ENCODE measurements around the gene COQ10B.
"Not testable (repeated sequence)": the region's sequence is repeated elsewhere in the genome, so short reads cannot be mapped to it uniquely, and the experiment has no call there.

COQ10B gene

GRCh38 chr2:197453123-197453913 lies at the start of gene COQ10B:
Gene COQ10B (plus strand): TSS chr2:197453552. CDS start chr2:197453561, 9 bp downstream.
- DNase-seq (ENCODE audit: low read depth), result peak; percentile 98

DNA sequence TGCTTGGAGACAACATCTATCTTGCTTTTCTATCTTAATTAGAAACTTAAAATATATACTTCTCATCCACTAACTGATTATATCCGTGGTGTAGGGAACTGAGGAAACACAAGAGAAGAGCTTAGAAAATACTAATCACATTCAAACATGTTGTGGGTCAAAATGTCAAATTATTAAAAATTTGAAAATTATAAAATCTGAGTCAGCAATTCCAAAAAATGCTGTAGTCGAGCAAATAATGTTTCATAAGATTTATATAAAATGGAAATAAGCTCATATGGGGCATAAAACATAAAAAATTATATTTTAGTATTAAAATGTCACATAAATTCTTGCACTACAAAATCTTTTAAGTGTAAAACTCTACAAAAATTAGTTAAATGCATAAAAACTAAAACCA lies 47.8 kb upstream of the COQ10B start:
- DNase-seq (ENCODE audit: low read depth), result no peak

- no peak for DNase-seq (ENCODE audit: low read depth)
These were observed 39.3 kb upstream of the COQ10B start for GRCh38 chr2:197414039-197414438.

DNA sequence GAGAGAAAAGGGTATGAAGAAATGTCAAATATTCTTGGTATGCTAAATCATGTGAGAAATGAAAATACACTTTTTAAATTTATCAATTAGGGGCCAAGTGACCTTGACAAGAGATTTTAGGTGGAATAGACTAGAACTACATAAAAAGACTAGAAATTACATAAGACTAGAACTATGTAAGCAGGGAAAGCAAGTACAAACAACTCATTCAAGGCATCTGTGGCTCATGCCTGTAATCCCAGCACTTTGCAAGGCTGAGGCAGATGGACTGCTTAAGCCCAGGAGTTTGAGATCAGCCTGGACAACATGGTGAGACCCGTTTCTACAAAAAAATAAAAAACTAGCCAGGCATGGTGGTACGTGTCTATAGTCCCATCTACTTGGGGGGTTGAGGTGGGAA lies 38.8 kb upstream of the COQ10B start:
- no peak for DNase-seq (ENCODE audit: low read depth)

GRCh38 chr2:197416268-197416667 lies 37.1 kb upstream of the COQ10B start:
- no peak for DNase-seq (ENCODE audit: low read depth)

- DNase-seq (ENCODE audit: low read depth), result no peak
These were observed 33.9 kb upstream of the COQ10B start for GRCh38 chr2:197419438-197419837.

GRCh38 chr2:197423307-197423706 lies 30.0 kb upstream of the COQ10B start:
- DNase-seq (ENCODE audit: low read depth), result no peak

DNA sequence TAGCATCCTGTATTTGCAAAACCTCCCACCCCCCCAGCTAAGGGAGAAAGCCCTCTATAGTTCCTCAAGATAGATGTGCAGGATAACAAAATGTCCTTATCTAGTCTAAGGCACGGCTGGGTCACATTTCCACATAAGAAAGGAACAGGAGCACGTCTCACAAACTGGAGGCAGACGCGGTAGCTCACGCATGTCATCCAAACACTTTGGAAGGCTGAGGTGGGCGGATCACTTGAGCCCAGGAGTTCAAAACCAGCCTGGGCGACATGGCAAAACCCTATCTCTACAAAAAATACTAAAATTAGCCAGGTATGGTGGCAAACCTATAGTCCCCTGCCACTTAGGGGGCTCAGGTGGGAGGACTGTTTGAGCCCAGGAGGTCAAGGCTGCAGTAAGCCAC lies 27.8 kb upstream of the COQ10B start:
- no peak for DNase-seq (ENCODE audit: low read depth)

- no peak for DNase-seq (ENCODE audit: low read depth)
These were observed 26.4 kb upstream of the COQ10B start for GRCh38 chr2:197426723-197427603.

- DNase-seq (ENCODE audit: low read depth), result no peak
These were observed 25.4 kb upstream of the COQ10B start for GRCh38 chr2:197427986-197428385.

- no peak for DNase-seq (ENCODE audit: low read depth)
These were observed 21.5 kb upstream of the COQ10B start for GRCh38 chr2:197431858-197432257.

DNA sequence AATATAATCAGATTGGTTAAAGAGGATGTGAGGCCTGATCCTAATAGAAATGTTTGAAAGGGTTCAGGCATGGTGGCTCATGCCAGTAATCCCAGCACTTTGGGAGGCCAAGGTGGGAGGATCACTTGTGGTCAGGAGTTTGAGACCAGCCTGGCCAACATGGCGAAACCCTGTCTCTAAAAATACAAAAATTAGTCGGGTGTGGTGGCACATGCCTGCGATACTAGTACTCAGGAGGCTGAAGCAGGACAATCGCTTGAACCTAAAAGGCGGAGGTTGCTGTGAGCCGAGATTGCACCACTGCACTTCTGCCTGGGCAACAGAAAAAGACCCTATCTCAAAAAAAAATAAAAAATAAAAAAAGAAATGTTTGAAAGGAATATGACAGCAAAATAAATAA lies 20.8 kb upstream of the COQ10B start:
- DNase-seq (ENCODE audit: low read depth), result not testable (repeated sequence)

DNA sequence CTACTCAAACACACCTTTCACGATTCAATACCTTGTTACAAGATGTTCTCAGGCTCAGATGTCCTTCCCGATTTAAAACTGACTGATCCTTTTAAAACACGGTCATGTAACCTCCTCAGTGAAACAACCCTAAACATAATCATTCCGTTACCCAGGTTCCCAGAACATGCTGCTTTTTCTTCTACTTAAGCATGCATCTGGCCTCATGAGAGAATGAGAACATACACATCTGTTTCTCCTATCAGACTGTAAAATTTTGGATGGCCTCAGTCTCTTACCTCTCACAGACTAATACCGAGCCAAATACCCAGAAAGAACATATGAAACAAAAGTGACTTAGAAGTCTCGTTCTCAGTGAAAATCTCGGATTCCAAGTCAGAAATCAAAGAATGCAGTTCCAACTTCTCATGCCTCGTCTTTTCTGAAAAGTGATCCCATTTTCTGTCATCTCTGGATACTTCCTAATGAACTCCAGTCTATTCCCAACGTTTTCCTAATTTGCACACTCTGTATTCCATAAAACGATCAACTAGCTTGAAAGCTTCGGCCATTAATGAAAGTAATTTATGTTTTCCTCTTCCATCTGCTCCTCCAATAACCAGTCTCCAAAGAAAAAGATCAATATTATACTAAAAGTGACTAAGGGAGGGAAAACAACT lies 19.4 kb upstream of the COQ10B start:
- no peak for DNase-seq (ENCODE audit: low read depth)

- DNase-seq (ENCODE audit: low read depth), result peak; percentile 98
These were observed 18.5 kb upstream of the COQ10B start, which contains the start of gene SF3B1 for GRCh38 chr2:197434541-197435513. Gene SF3B1 (minus strand): TSS chr2:197435028. CDS start chr2:197434999, 29 bp downstream.

DNA sequence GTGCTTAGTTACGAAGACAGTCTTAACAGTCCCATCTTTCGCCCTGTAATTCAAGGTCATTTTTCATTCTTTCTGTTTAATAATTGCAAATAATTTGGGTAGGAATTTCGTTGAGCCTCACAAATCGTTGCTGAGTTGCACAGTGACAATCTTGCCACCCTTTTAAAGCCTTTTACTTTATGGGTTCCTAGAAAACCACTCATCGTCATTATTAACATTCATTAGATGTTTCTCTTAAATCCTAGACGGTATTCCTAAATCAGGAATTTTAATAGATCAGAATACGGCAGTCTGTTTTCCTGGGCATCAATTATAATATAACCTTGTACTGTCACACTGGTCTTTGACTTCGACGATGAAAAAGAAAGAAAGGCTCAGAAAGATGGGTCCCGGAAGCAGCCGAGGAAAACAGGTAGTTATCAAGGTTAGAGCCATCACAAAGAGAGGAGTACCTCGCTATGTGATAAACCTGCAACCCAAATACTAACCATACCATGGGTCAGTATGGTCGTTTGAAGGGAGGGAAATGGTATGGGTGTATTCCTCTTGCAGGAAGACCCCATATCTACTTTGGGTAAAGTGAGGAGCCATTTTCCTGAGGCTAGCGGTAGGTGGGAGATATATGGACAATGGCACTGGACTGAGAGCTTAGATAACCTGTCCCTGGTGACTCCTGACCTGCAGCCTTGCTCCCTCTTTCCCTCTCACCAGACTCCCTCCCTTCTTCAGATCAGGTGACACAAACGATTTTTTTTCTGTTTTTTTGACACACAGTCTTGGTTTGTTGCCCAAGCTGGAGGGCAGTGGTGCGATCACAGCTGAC lies 17.5 kb upstream of the COQ10B start:
- DNase-seq (ENCODE audit: low read depth), result no peak

GRCh38 chr2:197437380-197437779 lies 16.0 kb upstream of the COQ10B start:
- no peak for DNase-seq (ENCODE audit: low read depth)

GRCh38 chr2:197442857-197443256 lies 10.5 kb upstream of the COQ10B start:
- DNase-seq (ENCODE audit: low read depth), result no peak

DNA sequence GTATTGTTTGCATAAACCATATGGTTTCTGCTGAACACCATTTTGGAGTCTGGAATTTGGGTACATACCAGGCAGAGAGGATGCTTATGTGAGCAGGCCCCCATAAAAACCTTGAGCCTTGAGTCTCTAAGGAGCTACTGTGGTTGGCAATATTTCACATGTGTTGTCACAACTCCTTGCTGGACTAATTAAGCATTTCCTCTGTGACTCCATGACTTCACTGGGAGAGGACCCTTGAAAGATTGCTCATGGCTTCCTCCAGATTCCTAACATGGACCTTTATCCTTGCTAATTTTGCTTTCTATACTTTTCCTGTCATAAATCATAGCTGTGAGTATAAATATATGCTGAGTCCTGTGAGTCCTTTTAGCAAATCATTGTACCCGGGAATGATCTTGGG lies 7.6 kb upstream of the COQ10B start:
- no peak for DNase-seq (ENCODE audit: low read depth)

DNA sequence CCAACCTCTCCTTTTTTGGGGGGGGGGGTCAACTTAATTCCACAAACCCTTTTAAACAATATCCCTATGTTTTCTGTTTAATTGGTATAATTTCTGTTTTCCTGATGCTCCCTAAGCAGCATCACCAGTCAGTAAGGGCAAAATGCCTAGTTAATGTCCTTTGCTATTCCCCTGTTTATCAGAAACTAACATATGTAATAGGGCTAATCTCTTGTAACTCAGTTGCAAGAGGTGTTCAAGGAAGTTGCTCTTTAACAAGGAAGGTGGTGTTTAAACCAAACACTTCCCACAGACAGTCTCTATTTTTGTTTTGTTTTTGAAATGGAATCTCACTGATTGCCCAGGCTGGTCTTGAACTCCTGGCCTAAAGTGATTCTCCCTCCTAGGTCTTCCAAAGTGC lies 6.5 kb upstream of the COQ10B start:
- DNase-seq (ENCODE audit: low read depth), result no peak

GRCh38 chr2:197450465-197450864 lies 2.9 kb upstream of the COQ10B start:
- DNase-seq (ENCODE audit: low read depth), result no peak

Measured in activated T-helper 1 cell treated with Interleukin-2 at 50 U/mL for 16 hours (primary cell).